DOHH2 (cell line): Measurements from ENCODE around the gene SH3PXD2A.

Experiments
- CTCF ChIP-seq: fragments of 200-600 bp; sonication (generic); IDR thresholded peaks from one replicate; pipeline ENCODE4 v1.5.1; 2014; ENCODE audit warnings: antibody characterized with exemption, mild to moderate bottlenecking, low read depth, low read length; ENCODE audit not compliant: poor library complexity, severe bottlenecking
- EZH2phosphoT487 ChIP-seq: fragments of 200-600 bp; sonication (generic); IDR thresholded peaks from 2 replicates; pipeline ENCODE4 v1.6.1; 2017; ENCODE audit warnings: borderline replicate concordance, mild to moderate bottlenecking, antibody characterized with exemption, low read length, moderate library complexity, mixed read lengths

GRCh38 chr10:103871006-103871405 is 15.6 kb upstream of the SH3PXD2A start:
- TF ChIP-seq CTCF, result no peak
- TF ChIP-seq EZH2phosphoT487, result no peak
